ENCODE measurements around the gene C2CD5. TPM values are rescaled to one million over a fixed set of nuclear protein-coding genes. Genes with fewer than 3 reads are reported as not detected.

C2CD5 gene
- total and polyA plus RNA-seq, 2 donors (not counting 1 experiment from before 2014, with no cell fraction given) = 24.6 to 61.7 TPM

GRCh38 chr12:22414742-22415141 is 129.6 kb downstream of the C2CD5 start:
- no peak for ATAC-seq (ENCODE audit: low read depth)
- CTCF ChIA-PET = no interaction called here
- peaks cover 6% of the 10 kb centered on the region for H3K27me3 Mint-ChIP-seq

DNA sequence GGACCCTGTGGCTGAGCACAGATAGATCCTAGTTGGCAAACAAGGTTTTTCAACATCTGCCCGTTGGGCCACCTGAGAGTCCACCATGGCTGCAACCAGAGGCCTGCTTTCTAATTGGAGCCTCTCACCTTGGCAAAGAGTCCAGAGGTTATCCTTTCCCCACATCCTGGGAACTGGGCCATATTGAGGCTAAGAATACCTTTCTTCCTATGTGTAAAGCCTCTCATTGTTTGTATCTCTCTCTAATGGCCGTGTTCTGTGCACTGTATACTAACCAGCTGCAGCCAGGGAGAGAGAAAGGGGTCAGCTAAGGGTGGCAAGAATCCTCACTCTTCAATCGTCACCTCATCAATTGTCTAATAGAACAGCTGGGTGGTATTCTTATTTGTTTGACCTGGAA is 130.8 kb downstream of the C2CD5 start:
- CTCF ChIA-PET = interaction anchor here (0.7 kb wide), 1 partner anchor 716 kb away, joined by 4 read pairs; no protein-coding TSS in a partner anchor
- Mint-ChIP-seq H3K4me1 (no peaks in the 10 kb centered on the region), H3K4me3 (no peak overlapping the region), H3K27ac (no peak overlapping the region), H3K9me3 (ENCODE audit: insufficient read depth) (no peaks in the 10 kb centered on the region), H3K27me3 (peaks cover 6% of the 10 kb centered on the region)
- H3K9me3 ChIP-seq (ENCODE audit: control extremely low read depth in 1 of 3, control insufficient read depth in 2 of 3, insufficient read depth in 1 of 3, low read length in 2 of 3) = no peaks in the 10 kb centered on the region
- H3K27ac ChIP-seq (ENCODE audit: low read length in 2 of 2) = no peak overlapping the region
- no peaks in the 10 kb centered on the region for H4K20me1 ChIP-seq (ENCODE audit: control insufficient read depth, insufficient read depth, low read length, poor library complexity, severe bottlenecking)
- no peaks in the 10 kb centered on the region for H3K36me3 ChIP-seq (replicated peaks in 1 of 2; ENCODE audit: control extremely low read depth in 1 of 2, control insufficient read depth in 1 of 2, extremely low read depth in 1 of 2, insufficient read depth in 2 of 2, low read length in 1 of 2)
- DNase-seq (no peak), ATAC-seq (ENCODE audit: low read depth) (no peak)
- H3K4me3 ChIP-seq (ENCODE audit: control extremely low read depth in 1 of 5, extremely low read depth in 1 of 5, insufficient read depth in 1 of 5, low read depth in 2 of 5, low read length in 4 of 5) = no peak overlapping the region
- intact Hi-C loops (cut with micrococcal nuclease) = no loop called here
- H3K4me2 ChIP-seq (replicated peaks; ENCODE audit: low read depth, low read length, poor library complexity, severe bottlenecking) = no peak overlapping the region
- H3K27me3 ChIP-seq (replicated peaks in 1 of 4; ENCODE audit: control extremely low read depth in 1 of 4, control insufficient read depth in 3 of 4, insufficient read depth in 4 of 4, low read length in 3 of 4) = no peaks in the 10 kb centered on the region
- H2AFZ ChIP-seq (ENCODE audit: insufficient read depth, low read depth, low read length, poor library complexity, severe bottlenecking) = no peak overlapping the region
- TF ChIP-seq CTCF (IDR thresholded peaks at IDR 0.05) = no peak
- no peak for TF ChIP-seq EZH2 (IDR thresholded peaks at IDR 0.05; ENCODE audit: borderline replicate concordance, insufficient read depth, low read depth, low read length, poor library complexity, severe bottlenecking)
- no peaks in the 10 kb centered on the region for H3K4me1 ChIP-seq (ENCODE audit: control insufficient read depth in 2 of 2, insufficient read depth in 2 of 2, low read length in 2 of 2)
- WGBS (ENCODE audit: insufficient coverage) = 94% methylated on average over 1 of the region's 3 CpGs
- POLR2A ChIA-PET = no interaction called here
- no peaks in the 10 kb centered on the region for H3K79me2 ChIP-seq (ENCODE audit: control insufficient read depth, insufficient read depth, low read length)
- no peak overlapping the region for H3K9ac ChIP-seq (ENCODE audit: low read length)

More at GRCh38 chr12:22414742-22415141, 129.6 kb downstream of the C2CD5 start:
- no peaks in the 10 kb centered on the region for H3K4me1 ChIP-seq (ENCODE audit: control insufficient read depth in 2 of 2, insufficient read depth in 2 of 2, low read length in 2 of 2)
- no peak overlapping the region for H3K4me3 ChIP-seq (ENCODE audit: control extremely low read depth in 1 of 5, extremely low read depth in 1 of 5, insufficient read depth in 1 of 5, low read depth in 2 of 5, low read length in 4 of 5)
- no peaks in the 10 kb centered on the region for H3K4me1 Mint-ChIP-seq
- no peaks in the 10 kb centered on the region for H3K9me3 ChIP-seq (ENCODE audit: control extremely low read depth in 1 of 3, control insufficient read depth in 2 of 3, insufficient read depth in 1 of 3, low read length in 2 of 3)
- no peak overlapping the region for H3K27ac Mint-ChIP-seq
- intact Hi-C loops (cut with micrococcal nuclease) = no loop called here
- POLR2A ChIA-PET = no interaction called here
- no peaks in the 10 kb centered on the region for H3K9me3 Mint-ChIP-seq (ENCODE audit: insufficient read depth)
- H3K27ac ChIP-seq (ENCODE audit: low read length in 2 of 2) = no peak overlapping the region
- no peaks in the 10 kb centered on the region for H3K36me3 ChIP-seq (replicated peaks in 1 of 2; ENCODE audit: control extremely low read depth in 1 of 2, control insufficient read depth in 1 of 2, extremely low read depth in 1 of 2, insufficient read depth in 2 of 2, low read length in 1 of 2)
- TF ChIP-seq CTCF (IDR thresholded peaks at IDR 0.05) (no peak), EZH2 (IDR thresholded peaks at IDR 0.05; ENCODE audit: borderline replicate concordance, insufficient read depth, low read depth, low read length, poor library complexity, severe bottlenecking) (no peak)
- WGBS (ENCODE audit: insufficient coverage) = no CpG with 5 or more reads among the region's 2 CpGs
- H2AFZ ChIP-seq (ENCODE audit: insufficient read depth, low read depth, low read length, poor library complexity, severe bottlenecking) = no peak overlapping the region
- no peak overlapping the region for H3K4me3 Mint-ChIP-seq
- H3K9ac ChIP-seq (ENCODE audit: low read length) = no peak overlapping the region
- H3K27me3 ChIP-seq (replicated peaks in 1 of 4; ENCODE audit: control extremely low read depth in 1 of 4, control insufficient read depth in 3 of 4, insufficient read depth in 4 of 4, low read length in 3 of 4) = no peaks in the 10 kb centered on the region
- no peaks in the 10 kb centered on the region for H3K79me2 ChIP-seq (ENCODE audit: control insufficient read depth, insufficient read depth, low read length)
- DNase-seq = no peak
- no peak overlapping the region for H3K4me2 ChIP-seq (replicated peaks; ENCODE audit: low read depth, low read length, poor library complexity, severe bottlenecking)
- H4K20me1 ChIP-seq (ENCODE audit: control insufficient read depth, insufficient read depth, low read length, poor library complexity, severe bottlenecking) = no peaks in the 10 kb centered on the region

Measured in B cell (primary cell).